ENCODE data around the gene C1orf74.

DNA sequence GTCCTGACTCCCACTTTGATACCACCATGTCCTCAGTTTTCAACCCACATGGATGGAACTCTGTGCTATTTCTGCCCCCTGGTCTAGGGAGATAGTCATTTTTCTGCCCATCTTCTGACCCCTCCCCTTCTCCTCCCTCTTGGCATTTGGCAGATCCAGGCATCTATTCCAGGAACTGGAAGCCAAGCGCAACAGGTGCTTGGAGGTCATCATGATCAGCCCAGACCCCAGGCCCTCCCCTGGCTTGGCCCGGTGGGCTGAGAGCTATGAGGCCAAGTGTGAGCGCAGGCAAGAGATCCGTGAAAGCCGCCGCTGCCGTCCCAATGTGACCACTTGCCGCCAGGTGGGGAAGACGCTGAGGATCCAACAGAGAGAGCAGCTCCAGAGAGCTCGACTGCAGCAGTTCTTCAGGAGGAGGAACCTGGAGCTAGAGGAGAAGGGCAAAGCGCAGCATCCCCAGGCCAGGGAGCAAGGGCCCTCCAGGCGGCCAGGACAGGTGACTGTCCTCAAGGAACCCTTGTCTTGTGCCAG lies 24.5 kb downstream of the C1orf74 start:
- TF ChIP-seq, protein P1, sequence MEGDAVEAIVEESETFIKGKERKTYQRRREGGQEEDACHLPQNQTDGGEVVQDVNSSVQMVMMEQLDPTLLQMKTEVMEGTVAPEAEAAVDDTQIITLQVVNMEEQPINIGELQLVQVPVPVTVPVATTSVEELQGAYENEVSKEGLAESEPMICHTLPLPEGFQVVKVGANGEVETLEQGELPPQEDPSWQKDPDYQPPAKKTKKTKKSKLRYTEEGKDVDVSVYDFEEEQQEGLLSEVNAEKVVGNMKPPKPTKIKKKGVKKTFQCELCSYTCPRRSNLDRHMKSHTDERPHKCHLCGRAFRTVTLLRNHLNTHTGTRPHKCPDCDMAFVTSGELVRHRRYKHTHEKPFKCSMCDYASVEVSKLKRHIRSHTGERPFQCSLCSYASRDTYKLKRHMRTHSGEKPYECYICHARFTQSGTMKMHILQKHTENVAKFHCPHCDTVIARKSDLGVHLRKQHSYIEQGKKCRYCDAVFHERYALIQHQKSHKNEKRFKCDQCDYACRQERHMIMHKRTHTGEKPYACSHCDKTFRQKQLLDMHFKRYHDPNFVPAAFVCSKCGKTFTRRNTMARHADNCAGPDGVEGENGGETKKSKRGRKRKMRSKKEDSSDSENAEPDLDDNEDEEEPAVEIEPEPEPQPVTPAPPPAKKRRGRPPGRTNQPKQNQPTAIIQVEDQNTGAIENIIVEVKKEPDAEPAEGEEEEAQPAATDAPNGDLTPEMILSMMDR (IDR thresholded peaks at IDR 0.05; ENCODE audit: insufficient read depth, low read depth, low read length) = no peak
- TF ChIP-seq EZH2 (IDR thresholded peaks at IDR 0.05; ENCODE audit: insufficient read depth, low read length) = no peak

All from astrocyte (in vitro differentiated cells and primary cell).